GM12801 (cell line): ENCODE data around the gene SYNPO2.

Experiments used
- CTCF ChIP-seq: IDR thresholded peaks from one replicate; pipeline ENCODE4 v1.5.1; 2011; ENCODE audit warnings: control low read depth; ENCODE audit not compliant: insufficient read length; ENCODE audit errors: extremely low read depth

The SYNPO2 gene

DNA sequence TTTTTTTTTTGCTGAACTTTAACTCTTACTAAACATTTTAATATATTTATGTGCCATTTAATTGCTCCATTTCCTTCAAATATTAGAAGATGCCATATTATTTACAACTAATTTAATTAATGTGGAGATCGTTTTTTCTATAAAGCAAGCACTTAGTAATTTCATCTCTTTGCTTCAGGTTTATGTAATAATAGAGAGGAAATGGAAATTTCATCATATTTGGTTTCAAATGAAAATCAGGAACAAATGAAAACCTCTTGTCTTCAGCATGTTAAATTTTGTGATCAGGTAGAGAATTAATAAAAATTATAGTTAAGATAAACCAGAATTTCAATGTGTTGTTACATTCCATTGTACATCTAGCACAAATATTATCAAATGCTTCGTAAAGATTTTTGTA, 120.1 kb downstream of the SYNPO2 start:
- TF ChIP-seq CTCF = no peak

GRCh38 chr4:119010909-119011606, 122.4 kb downstream of the SYNPO2 start:
- no peak for TF ChIP-seq CTCF

DNA sequence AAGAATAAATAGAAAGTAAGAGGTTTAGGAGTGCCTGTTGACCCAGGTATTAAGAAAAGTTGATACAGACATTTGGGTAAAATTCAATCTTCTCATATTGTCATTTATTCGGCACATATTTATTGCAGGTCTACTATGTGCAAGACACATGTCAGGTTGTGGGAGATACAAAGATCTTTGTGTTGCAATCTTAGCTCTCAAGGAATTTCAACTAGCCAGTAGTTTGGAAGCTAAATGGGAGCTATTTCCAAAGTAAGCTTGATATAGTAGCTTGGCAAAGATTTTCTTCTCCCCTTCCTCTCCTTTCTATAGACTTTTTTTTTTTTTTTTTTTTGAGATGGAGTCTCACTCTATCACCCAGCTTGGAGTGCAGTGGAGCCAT, 122.9 kb downstream of the SYNPO2 start:
- TF ChIP-seq CTCF = no peak

DNA sequence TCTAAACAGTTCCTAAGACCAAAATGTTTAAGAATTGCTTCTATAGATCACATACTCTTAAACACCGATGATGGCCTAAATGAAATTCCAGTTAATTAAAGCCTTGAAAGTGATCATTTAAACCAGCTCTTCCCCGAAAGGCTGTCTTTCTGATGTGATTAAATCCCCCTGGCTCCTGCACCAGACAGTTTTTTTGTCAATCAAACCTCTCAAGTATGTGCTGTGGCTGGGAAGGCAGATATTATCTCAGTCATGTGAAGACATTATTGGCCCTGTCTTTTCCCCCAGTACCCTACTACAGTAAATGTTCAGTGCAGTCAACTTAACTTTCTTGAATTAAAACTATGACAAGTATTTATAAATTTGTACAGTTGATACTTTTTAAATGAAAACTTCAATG, 126.0 kb downstream of the SYNPO2 start:
- TF ChIP-seq CTCF = no peak

- TF ChIP-seq CTCF = no peak
Observed at GRCh38 chr4:119016636-119017035, 128.0 kb downstream of the SYNPO2 start.

GRCh38 chr4:119017636-119018035, 129.0 kb downstream of the SYNPO2 start:
- no peak for TF ChIP-seq CTCF

DNA sequence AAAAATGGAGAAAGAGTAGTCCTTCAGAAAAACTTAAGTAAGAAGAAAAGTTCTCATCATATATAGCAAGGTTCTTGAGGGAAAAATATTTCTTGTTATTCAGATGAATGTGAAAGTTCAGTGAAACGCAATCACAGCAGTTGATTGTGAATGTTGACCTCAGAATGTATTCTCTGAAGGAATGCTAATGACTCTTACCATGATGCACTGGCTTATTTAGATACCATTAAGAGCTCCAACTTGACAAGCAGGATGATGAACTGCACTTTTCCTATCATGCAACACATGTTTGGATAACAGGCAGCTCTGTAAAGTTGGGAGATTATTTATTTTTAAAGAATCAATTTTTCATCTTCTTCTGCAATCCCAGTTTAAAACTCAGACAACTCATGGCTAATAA, 131.5 kb downstream of the SYNPO2 start:
- TF ChIP-seq CTCF = no peak

DNA sequence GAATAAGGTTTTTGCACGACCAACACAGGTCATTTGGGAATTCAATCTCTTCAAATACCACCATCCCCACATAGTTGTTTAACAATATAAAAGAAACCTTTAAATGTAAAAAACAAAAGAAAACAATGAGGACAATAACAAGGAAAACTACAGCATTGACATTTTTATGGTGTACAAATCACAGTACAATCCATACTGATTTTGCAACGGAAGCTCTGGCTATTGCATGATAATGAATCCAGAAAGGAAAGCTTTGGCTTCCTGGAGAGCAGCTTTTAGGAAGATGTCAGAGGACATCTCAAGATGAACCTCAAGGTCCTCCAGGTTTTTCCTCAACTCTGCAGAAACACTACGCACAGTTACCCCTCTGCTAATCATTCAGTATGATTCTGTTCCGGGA, 135.4 kb downstream of the SYNPO2 start:
- no peak for TF ChIP-seq CTCF
